Glutamatergic neuron (in vitro differentiated cells): Measurements from ENCODE around the gene LSAMP. TPM values are rescaled to one million over a fixed set of nuclear protein-coding genes. Genes with fewer than 3 reads are reported as not detected.
"Not testable (repeated sequence)": the region's sequence is repeated elsewhere in the genome, so short reads cannot be mapped to it uniquely, and the experiment has no call there.

Source experiments
- DNase-seq: peaks from one replicate; pipeline ENCODE4 v3.0.0; 2022
- H3K27ac Mint-ChIP-seq: one replicate; pipeline ENCODE4 v1.8.0; 2020; ENCODE audit warnings: mild to moderate bottlenecking, mixed read lengths, inconsistent platforms; ENCODE audit not compliant: unreplicated experiment
- H3K27me3 Mint-ChIP-seq: one replicate; pipeline ENCODE4 v1.8.0; 2020; ENCODE audit warnings: mild to moderate bottlenecking, moderate library complexity, mixed read lengths, inconsistent platforms; ENCODE audit not compliant: unreplicated experiment
- H3K36me3 Mint-ChIP-seq: one replicate; pipeline ENCODE4 v1.8.0; 2020; ENCODE audit warnings: mild to moderate bottlenecking, mixed read lengths, inconsistent platforms; ENCODE audit not compliant: unreplicated experiment
- H3K4me1 Mint-ChIP-seq: one replicate; pipeline ENCODE4 v1.8.0; 2020; ENCODE audit warnings: mild to moderate bottlenecking, low read depth, mixed read lengths, inconsistent platforms; ENCODE audit not compliant: unreplicated experiment
- H3K4me3 Mint-ChIP-seq: one replicate; pipeline ENCODE4 v1.8.0; 2020; ENCODE audit warnings: mild to moderate bottlenecking, mixed read lengths, inconsistent platforms; ENCODE audit not compliant: unreplicated experiment
- H3K9me3 Mint-ChIP-seq: one replicate; pipeline ENCODE4 v1.8.0; 2020; ENCODE audit warnings: mild to moderate bottlenecking, moderate library complexity, mixed read lengths, inconsistent platforms; ENCODE audit not compliant: unreplicated experiment
- CTCF ChIP-seq: fragments of 200-600 bp; sonication (generic); IDR thresholded peaks from one replicate; pipeline ENCODE4 v1.5.0; 2021; ENCODE audit not compliant: partially characterized antibody, unreplicated experiment
- total RNA-seq: library from RNA; stranded (reverse); fragmentation: NEBNext Ultra II Directional; extraction: Animal tissue kit (Norgen Biotek cat#: 25700); gene quantifications from one replicate; pipeline ENCODE4 v1.2.1, GENCODE V29; 2021; ENCODE audit not compliant: unreplicated experiment

Gene LSAMP
- total RNA-seq, 1 donor from 2014 or later, result 67.1 TPM

GRCh38 chr3:115804713-115805119, 640.6 kb downstream of the LSAMP start:
- no peaks in the 10 kb centered on the region for H3K36me3 Mint-ChIP-seq
- H3K9me3 Mint-ChIP-seq, result no peaks in the 10 kb centered on the region
- no peak overlapping the region for H3K27ac Mint-ChIP-seq
- no peaks in the 10 kb centered on the region for H3K4me1 Mint-ChIP-seq
- no peak for DNase-seq
- no peak for TF ChIP-seq CTCF
- H3K27me3 Mint-ChIP-seq, result no peaks in the 10 kb centered on the region
- no peak overlapping the region for H3K4me3 Mint-ChIP-seq

- no peak overlapping the region for H3K27ac Mint-ChIP-seq
- H3K36me3 Mint-ChIP-seq, result no peaks in the 10 kb centered on the region
- no peaks in the 10 kb centered on the region for H3K9me3 Mint-ChIP-seq
- no peaks in the 10 kb centered on the region for H3K27me3 Mint-ChIP-seq
- H3K4me1 Mint-ChIP-seq, result no peaks in the 10 kb centered on the region
- no peak overlapping the region for H3K4me3 Mint-ChIP-seq
- TF ChIP-seq CTCF, result no peak
- DNase-seq, result no peak
These were observed 641.1 kb downstream of the LSAMP start for GRCh38 chr3:115804200-115804599.

- H3K36me3 Mint-ChIP-seq, result no peaks in the 10 kb centered on the region
- H3K4me1 Mint-ChIP-seq, result no peaks in the 10 kb centered on the region
- DNase-seq, result no peak
- no peaks in the 10 kb centered on the region for H3K27me3 Mint-ChIP-seq
- H3K27ac Mint-ChIP-seq, result no peak overlapping the region
- no peak overlapping the region for H3K4me3 Mint-ChIP-seq
- no peak for TF ChIP-seq CTCF
- no peaks in the 10 kb centered on the region for H3K9me3 Mint-ChIP-seq
These were observed 641.6 kb downstream of the LSAMP start for GRCh38 chr3:115803661-115804060.

GRCh38 chr3:115800489-115801075, 644.7 kb downstream of the LSAMP start:
- DNase-seq, result no peak
- Mint-ChIP-seq H3K4me1 (no peaks in the 10 kb centered on the region), H3K27ac (no peak overlapping the region), H3K36me3 (no peaks in the 10 kb centered on the region), H3K9me3 (peaks cover 6% of the 10 kb centered on the region), H3K4me3 (no peak overlapping the region), H3K27me3 (peaks cover 4% of the 10 kb centered on the region)
- TF ChIP-seq CTCF, result no peak

GRCh38 chr3:115800065-115800464, 645.2 kb downstream of the LSAMP start:
- H3K4me1 Mint-ChIP-seq, H3K4me3 Mint-ChIP-seq, H3K36me3 Mint-ChIP-seq, DNase-seq, H3K27me3 Mint-ChIP-seq, H3K27ac Mint-ChIP-seq, H3K9me3 Mint-ChIP-seq: not testable (repeated sequence)
